Muscle layer of duodenum (tissue), 2 donors: ENCODE results near the gene CTPS1.

Experiments used
- H3K27ac ChIP-seq: one replicate; pipeline ENCODE4 v1.7.0; 2013; ENCODE audit warnings: mild to moderate bottlenecking, low read length
- H3K27me3 ChIP-seq: one replicate; pipeline ENCODE4 v1.7.0; 2013; ENCODE audit warnings: low read depth, mild to moderate bottlenecking, control low read depth, low read length
- H3K36me3 ChIP-seq, 2 donors: one replicate each; pipeline ENCODE4 v1.7.0; 2013; ENCODE audit warnings: low read length in 2 of 2, control low read depth in 1 of 2, mild to moderate bottlenecking in 1 of 2; ENCODE audit not compliant: insufficient read depth in 2 of 2, control insufficient read depth in 1 of 2
- H3K4me1 ChIP-seq, 2 donors: one replicate each; pipeline ENCODE4 v1.7.0; 2013; ENCODE audit warnings: low read length in 2 of 2, mild to moderate bottlenecking in 2 of 2, control low read depth in 1 of 2, moderate library complexity in 1 of 2; ENCODE audit not compliant: insufficient read depth in 2 of 2, control insufficient read depth in 1 of 2
- H3K4me3 ChIP-seq, 2 donors: one replicate each; pipeline ENCODE4 v1.7.0; 2013; ENCODE audit warnings: low read length in 2 of 2, low read depth in 1 of 2, mild to moderate bottlenecking in 1 of 2
- H3K9me3 ChIP-seq, 2 donors: one replicate each; pipeline ENCODE4 v1.7.0; 2013; ENCODE audit warnings: low read length in 2 of 2, control low read depth in 1 of 2, mild to moderate bottlenecking in 1 of 2; ENCODE audit not compliant: control insufficient read depth in 1 of 2
- donor health status: healthy.

CTPS1 gene

GRCh38 chr1:40971966-40972365 is 7.5 kb upstream of the CTPS1 start:
- Histone ChIP-seq H3K4me3 (no peak overlapping the region), H3K36me3 (no peaks in the 10 kb centered on the region)

GRCh38 chr1:40973912-40974311 is 5.6 kb upstream of the CTPS1 start:
- Histone ChIP-seq H3K27me3 (no peaks in the 10 kb centered on the region), H3K36me3 (no peaks in the 10 kb centered on the region), H3K27ac (no peak overlapping the region), H3K4me1 (no peaks in the 10 kb centered on the region), H3K4me3 (no peak overlapping the region), H3K9me3 (no peaks in the 10 kb centered on the region)

More at GRCh38 chr1:40971966-40972365, 7.5 kb upstream of the CTPS1 start:
- Histone ChIP-seq H3K27ac (no peak overlapping the region), H3K9me3 (no peaks in the 10 kb centered on the region), H3K4me1 (no peaks in the 10 kb centered on the region), H3K27me3 (no peaks in the 10 kb centered on the region)

GRCh38 chr1:40974945-40975344 is 4.6 kb upstream of the CTPS1 start:
- no peaks in the 10 kb centered on the region for H3K27me3 ChIP-seq
- H3K4me1 ChIP-seq = no peaks in the 10 kb centered on the region
- no peak overlapping the region for H3K4me3 ChIP-seq
- peaks cover 0 to 3% of the 10 kb centered on the region in 2 donors for H3K36me3 ChIP-seq
- no peak overlapping the region for H3K27ac ChIP-seq
- no peaks in the 10 kb centered on the region for H3K9me3 ChIP-seq

- H3K9me3 ChIP-seq = no peaks in the 10 kb centered on the region
- H3K27me3 ChIP-seq = no peaks in the 10 kb centered on the region
- no peak overlapping the region for H3K4me3 ChIP-seq
- peaks cover 0 to 3% of the 10 kb centered on the region in 2 donors for H3K36me3 ChIP-seq
- H3K4me1 ChIP-seq = peaks cover 3 to 18% of the 10 kb centered on the region in 2 donors
- no peak overlapping the region for H3K27ac ChIP-seq
Measured at GRCh38 chr1:40976952-40977690, 2.4 kb upstream of the CTPS1 start.

GRCh38 chr1:40977716-40978115 is 1.8 kb upstream of the CTPS1 start:
- no peaks in the 10 kb centered on the region for H3K27me3 ChIP-seq
- no peaks in the 10 kb centered on the region for H3K9me3 ChIP-seq
- peaks cover 3 to 23% of the 10 kb centered on the region in 2 donors for H3K4me1 ChIP-seq
- H3K4me3 ChIP-seq = no peak overlapping the region
- peaks cover 0 to 3% of the 10 kb centered on the region in 2 donors for H3K36me3 ChIP-seq
- H3K27ac ChIP-seq = no peak overlapping the region

GRCh38 chr1:40978886-40979240 is 633 bp upstream of the CTPS1 start:
- no peaks in the 10 kb centered on the region for H3K9me3 ChIP-seq
- H3K4me3 ChIP-seq = peak overlapping the region; percentile 63 to 67
- no peaks in the 10 kb centered on the region for H3K27me3 ChIP-seq
- peaks cover 3 to 23% of the 10 kb centered on the region in 2 donors for H3K4me1 ChIP-seq
- H3K36me3 ChIP-seq = peaks cover 0 to 3% of the 10 kb centered on the region in 2 donors
- peak overlapping the region; percentile 75 for H3K27ac ChIP-seq

GRCh38 chr1:40980068-40980452 is 564 bp downstream of the CTPS1 start:
- peak overlapping the region; percentile 63 to 71 for H3K4me3 ChIP-seq
- H3K27ac ChIP-seq = no peak overlapping the region
- peaks cover 3 to 9% of the 10 kb centered on the region in 2 donors for H3K36me3 ChIP-seq
- H3K27me3 ChIP-seq = no peaks in the 10 kb centered on the region
- H3K9me3 ChIP-seq = no peaks in the 10 kb centered on the region
- peaks cover 3 to 23% of the 10 kb centered on the region in 2 donors for H3K4me1 ChIP-seq

- Histone ChIP-seq H3K27ac (peak overlapping the region; percentile 55), H3K4me3 (peak overlapping the region; percentile 63 to 71), H3K27me3 (no peaks in the 10 kb centered on the region), H3K4me1 (peaks cover 3 to 23% of the 10 kb centered on the region in 2 donors), H3K9me3 (no peaks in the 10 kb centered on the region), H3K36me3 (peaks cover 3 to 12% of the 10 kb centered on the region in 2 donors)
Measured at GRCh38 chr1:40980453-40981121, 1.1 kb downstream of the CTPS1 start.

GRCh38 chr1:40981691-40982448 is 2.4 kb downstream of the CTPS1 start:
- Histone ChIP-seq H3K27ac (peak overlapping the region; percentile 55), H3K4me3 (peak overlapping the region; percentile 63 to 71), H3K4me1 (peaks cover 3 to 23% of the 10 kb centered on the region in 2 donors)

GRCh38 chr1:40982721-40983120 is 3.2 kb downstream of the CTPS1 start:
- Histone ChIP-seq H3K4me1 (peaks cover 3 to 23% of the 10 kb centered on the region in 2 donors), H3K4me3 (peak overlapping the region in 1 of 2 donors; percentile 29), H3K9me3 (no peaks in the 10 kb centered on the region), H3K36me3 (peaks cover 20 to 27% of the 10 kb centered on the region in 2 donors), H3K27ac (peak overlapping the region; percentile 12), H3K27me3 (no peaks in the 10 kb centered on the region)

More at GRCh38 chr1:40981691-40982448, 2.4 kb downstream of the CTPS1 start:
- peaks cover 12 to 18% of the 10 kb centered on the region in 2 donors for H3K36me3 ChIP-seq
- no peaks in the 10 kb centered on the region for H3K9me3 ChIP-seq
- H3K27me3 ChIP-seq = no peaks in the 10 kb centered on the region

- Histone ChIP-seq H3K36me3 (peaks cover 26 to 27% of the 10 kb centered on the region in 2 donors), H3K4me3 (no peak overlapping the region), H3K4me1 (peaks cover 3 to 23% of the 10 kb centered on the region in 2 donors), H3K27me3 (no peaks in the 10 kb centered on the region), H3K27ac (peak overlapping the region; percentile 12), H3K9me3 (no peaks in the 10 kb centered on the region)
Measured at GRCh38 chr1:40983286-40983685, 3.8 kb downstream of the CTPS1 start.
